HCT116 (cell line): ENCODE results near the gene SLC35G4. TPM values are rescaled to one million over a fixed set of nuclear protein-coding genes. Genes with fewer than 3 reads are reported as not detected.
"Not testable (repeated sequence)": the region's sequence is repeated elsewhere in the genome, so short reads cannot be mapped to it uniquely, and the experiment has no call there.

Source experiments
- ATAC-seq: fragments of 200-7000 bp; cut with Tn5 transposase; 2 replicates; pipeline ENCODE4 v1.9.1; 2020; ENCODE audit warnings: mild to moderate bottlenecking, moderate library complexity
- BruUV-seq: library from RNA; stranded (reverse); fragments of 400-500 nt; replicated peaks from 2 replicates; lab custom pipeline; 2021; lab: Mats Ljungman, UMichigan
- CTCF ChIA-PET: fragments of 300-600 bp; sonication (Branson Sonifier 250); formaldehyde crosslinking; loops from one replicate; lab custom pipeline; 2021; ENCODE audit warnings: antibody characterized with exemption; lab: Charles Lee
- POLR2A ChIA-PET: fragments of 300-600, 350-600 bp; sonication (Branson Sonifier 250); formaldehyde crosslinking; loops from one replicate; lab custom pipeline; 2021; ENCODE audit warnings: antibody characterized with exemption; lab: Charles Lee
- RAD21 ChIA-PET, 2 experiments: fragments of 300-600 bp; sonication (Branson Sonifier 250); formaldehyde crosslinking; loops; one replicate each; lab custom pipeline; 2023; ENCODE audit warnings: low total read pairs in 2 of 2; ENCODE audit not compliant: uncharacterized antibody in 2 of 2, unreplicated experiment in 2 of 2, low non-redundant PET in 1 of 2; lab: Charles Lee
- DNase-seq: peaks from one replicate; pipeline ENCODE4 v3.0.0-alpha.2; 2010; ENCODE audit warnings: low read depth, low spot score
- H2AFZ ChIP-seq: fragments of 200-600 bp; shearing (Covaris generic), sonication (generic); 2 replicates; pipeline ENCODE4 v1.6.1; 2017; ENCODE audit warnings: low read depth, mixed run types, mixed read lengths, antibody characterized with exemption, low read length; ENCODE audit not compliant: poor library complexity, severe bottlenecking
- H3K27ac ChIP-seq: 2 replicates; pipeline ENCODE4 v1.5.1; 2012; ENCODE audit warnings: low read depth, low read length
- H3K27me3 ChIP-seq: fragments of 200-600 bp; sonication (generic); 2 replicates; pipeline ENCODE4 v1.6.1; 2016; ENCODE audit warnings: mixed run types, low read length, mixed read lengths; ENCODE audit not compliant: insufficient read depth
- H3K36me3 ChIP-seq, 2 experiments: fragments of 200-500 bp in 1 of 2; fragments of 200-600 bp in 1 of 2; sonication (Bioruptor generic) in 1 of 2; sonication (generic) in 1 of 2; 2 replicates each; pipeline versions ENCODE4 v1.5.1 to v1.6.1; 2014 to 2016; ENCODE audit warnings: low read length in 2 of 2, inconsistent platforms in 1 of 2, mixed read lengths in 1 of 2, mixed run types in 1 of 2; ENCODE audit not compliant: insufficient read depth in 2 of 2, control insufficient read depth in 1 of 2
- H3K4me1 ChIP-seq, 2 experiments: fragments of 200-600 bp in 1 of 2; sonication (generic) in 1 of 2; 2 replicates each; pipeline versions ENCODE4 v1.5.1 to v1.6.1; 2012 to 2017; ENCODE audit warnings: low read length in 2 of 2, inconsistent platforms in 1 of 2, mild to moderate bottlenecking in 1 of 2, mixed read lengths in 1 of 2, mixed run types in 1 of 2, moderate library complexity in 1 of 2; ENCODE audit not compliant: insufficient read depth in 2 of 2, control insufficient read depth in 1 of 2
- H3K4me2 ChIP-seq: fragments of 200-600 bp; sonication (generic); 2 replicates; pipeline ENCODE4 v1.6.1; 2017; ENCODE audit warnings: mixed run types, low read length, mixed read lengths
- H3K4me3 ChIP-seq, 2 experiments: fragments of 200-600 bp in 1 of 2; sonication (generic) in 1 of 2; replicated peaks in 1 of 2; 2 replicates each; pipeline ENCODE4 v1.5.1; 2011 to 2016; ENCODE audit warnings: low read length in 2 of 2, control low read depth in 1 of 2, low read depth in 1 of 2, mild to moderate bottlenecking in 1 of 2, mixed read lengths in 1 of 2, mixed run types in 1 of 2
- H3K79me2 ChIP-seq: fragments of 200-600 bp; sonication (generic); 2 replicates; pipeline ENCODE4 v1.6.1; 2017; ENCODE audit warnings: mild to moderate bottlenecking, mixed run types, low read length, moderate library complexity, mixed read lengths; ENCODE audit not compliant: insufficient read depth
- H3K9ac ChIP-seq: fragments of 200-600 bp; sonication (generic); 2 replicates; pipeline ENCODE4 v1.6.1; 2016; ENCODE audit warnings: low read length, mixed read lengths
- H3K9me2 ChIP-seq: fragments of 200-600 bp; sonication (generic), shearing (Covaris generic); 2 replicates; pipeline ENCODE4 v1.6.1; 2017; ENCODE audit warnings: mixed run types, mild to moderate bottlenecking, moderate library complexity; ENCODE audit not compliant: insufficient read depth
- H3K9me3 ChIP-seq, 2 experiments: fragments of 200-500 bp in 1 of 2; fragments of 200-600 bp in 1 of 2; sonication (Bioruptor generic) in 1 of 2; sonication (generic) in 1 of 2; 2 replicates each; pipeline ENCODE4 v1.6.1; 2014 to 2017; ENCODE audit warnings: low read length in 2 of 2, mixed read lengths in 2 of 2, inconsistent platforms in 1 of 2, low read depth in 1 of 2, mild to moderate bottlenecking in 1 of 2, mixed run types in 1 of 2, moderate library complexity in 1 of 2; ENCODE audit not compliant: control insufficient read depth in 1 of 2, insufficient read depth in 1 of 2
- H4K20me1 ChIP-seq: fragments of 200-600 bp; sonication (generic), shearing (Covaris generic); 2 replicates; pipeline ENCODE4 v1.6.1; 2017; ENCODE audit warnings: mixed run types, mild to moderate bottlenecking, moderate library complexity; ENCODE audit not compliant: insufficient read depth
- ATF3 ChIP-seq: IDR thresholded peaks from 2 replicates; pipeline ENCODE4 v1.6.1; 2012
- CTCF ChIP-seq, 3 experiments: fragments of 200-600 bp in 1 of 3; sonication (generic) in 1 of 3; IDR thresholded peaks in 2 of 3; conservative IDR thresholded peaks in 1 of 3; 2 replicates each; pipeline ENCODE4 v1.5.1; 2012 to 2017; ENCODE audit warnings: low read depth in 2 of 3, low read length in 2 of 3, antibody characterized with exemption in 1 of 3, borderline replicate concordance in 1 of 3, control low read depth in 1 of 3, mild to moderate bottlenecking in 1 of 3, mixed read lengths in 1 of 3, mixed run types in 1 of 3, moderate library complexity in 1 of 3; ENCODE audit not compliant: insufficient read depth in 1 of 3
- EZH2 ChIP-seq: fragments of 200-600 bp; sonication (generic); IDR thresholded peaks from 2 replicates; pipeline ENCODE4 v1.6.1; 2017; ENCODE audit warnings: antibody characterized with exemption, mixed run types
- EZH2phosphoT487 ChIP-seq: fragments of 200-600 bp; IDR thresholded peaks from 2 replicates; pipeline ENCODE4 v1.6.1; 2018; ENCODE audit warnings: antibody characterized with exemption, borderline replicate concordance
- POLR2A ChIP-seq: IDR thresholded peaks from 2 replicates; pipeline ENCODE4 v1.7.0; 2011; ENCODE audit warnings: borderline replicate concordance; ENCODE audit not compliant: insufficient read depth, insufficient read length; ENCODE audit errors: extremely low read depth
- SIN3A ChIP-seq: IDR thresholded peaks from 2 replicates; pipeline ENCODE4 v1.6.1; 2012; ENCODE audit warnings: low read depth
- TCF7L2 ChIP-seq: IDR thresholded peaks from 2 replicates; pipeline ENCODE4 v1.7.0; 2011; ENCODE audit warnings: borderline replicate concordance, inconsistent platforms; ENCODE audit not compliant: insufficient read depth, insufficient read length; ENCODE audit errors: extremely low read depth
- intact Hi-C: fragments of 100-400 bp; cut with micrococcal nuclease; formaldehyde crosslinking; loops from 2 replicates; pipeline ENCODE4 v1.10.0; 2022
- total RNA-seq: library from RNA; stranded (reverse); gene quantifications from one replicate; pipeline ENCODE4 v1.2.1, GENCODE V29; 2021; ENCODE audit not compliant: unreplicated experiment
- TF ChIP-seq, protein P1 (sequence below): IDR thresholded peaks from 2 replicates; pipeline ENCODE4 v1.6.1; 2011; ENCODE audit warnings: mild to moderate bottlenecking, low read length, moderate library complexity; ENCODE audit not compliant: insufficient replicate concordance; ENCODE audit errors: extremely low read depth

Gene SLC35G4
- total RNA-seq, 1 experiment from 2014 or later = not detected

GRCh38 chr18:11647310-11647709 lies 37.9 kb downstream of the SLC35G4 start:
- H3K9me3 ChIP-seq, DNase-seq, H3K4me2 ChIP-seq, BruUV-seq, H3K9me2 ChIP-seq, H3K9ac ChIP-seq, intact Hi-C loops, CTCF ChIA-PET, ATAC-seq, H3K27me3 ChIP-seq, H3K4me3 ChIP-seq, POLR2A ChIA-PET, H3K79me2 ChIP-seq, H3K27ac ChIP-seq, H3K4me1 ChIP-seq, H4K20me1 ChIP-seq, H3K36me3 ChIP-seq, H2AFZ ChIP-seq, RAD21 ChIA-PET: not testable (repeated sequence)

- H3K9me2 ChIP-seq, H3K36me3 ChIP-seq, CTCF ChIA-PET, RAD21 ChIA-PET, H3K4me2 ChIP-seq, intact Hi-C loops, H3K27me3 ChIP-seq, ATAC-seq, H4K20me1 ChIP-seq, H3K9me3 ChIP-seq, H3K79me2 ChIP-seq, H3K27ac ChIP-seq, H3K4me3 ChIP-seq, H3K9ac ChIP-seq, H2AFZ ChIP-seq, H3K4me1 ChIP-seq, POLR2A ChIA-PET, BruUV-seq, DNase-seq: not testable (repeated sequence)
These were observed 38.4 kb downstream of the SLC35G4 start for GRCh38 chr18:11647804-11648203.

DNA sequence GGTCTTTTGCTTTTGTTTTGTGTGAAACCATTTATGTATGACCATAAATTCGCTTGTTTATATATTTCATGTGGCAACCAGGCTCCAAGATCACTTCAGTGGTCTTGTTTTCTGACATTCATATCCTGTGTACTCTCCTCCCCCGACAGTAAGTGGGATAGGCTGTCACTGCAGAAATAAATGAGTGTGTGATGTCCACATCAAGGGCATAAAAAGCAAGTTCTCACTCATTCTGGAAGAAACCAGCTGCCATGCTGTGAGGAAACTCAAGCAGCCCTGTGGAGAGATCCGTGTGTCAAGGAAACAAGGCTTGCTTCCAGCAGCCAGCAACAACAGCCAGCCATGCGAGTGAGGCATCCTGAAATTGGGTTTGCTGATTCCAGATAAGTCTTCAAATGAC lies 40.4 kb downstream of the SLC35G4 start:
- no peaks in the 10 kb centered on the region for H3K9me2 ChIP-seq
- RAD21 ChIA-PET = no interaction called here
- H3K27me3 ChIP-seq = no peaks in the 10 kb centered on the region
- no TSS peak for BruUV-seq
- no peak overlapping the region for H3K9ac ChIP-seq
- no peaks in the 10 kb centered on the region for H3K36me3 ChIP-seq
- POLR2A ChIA-PET = no interaction called here
- H3K9me3 ChIP-seq = no peaks in the 10 kb centered on the region; a peak in 1 of 4 replicates
- no peaks in the 10 kb centered on the region for H3K4me1 ChIP-seq
- no peaks in the 10 kb centered on the region for H3K79me2 ChIP-seq
- H3K27ac ChIP-seq = no peak overlapping the region
- CTCF ChIA-PET = no interaction called here
- intact Hi-C loops = loop anchor here (10.0 kb wide), 1 partner anchor 385 kb away; no protein-coding TSS in a partner anchor
- DNase-seq (no peak), ATAC-seq (no peak)
- no peak overlapping the region for H3K4me3 ChIP-seq
- H2AFZ ChIP-seq = no peak overlapping the region
- no peak overlapping the region for H3K4me2 ChIP-seq
- H4K20me1 ChIP-seq = no peaks in the 10 kb centered on the region
- TF ChIP-seq, protein P1, sequence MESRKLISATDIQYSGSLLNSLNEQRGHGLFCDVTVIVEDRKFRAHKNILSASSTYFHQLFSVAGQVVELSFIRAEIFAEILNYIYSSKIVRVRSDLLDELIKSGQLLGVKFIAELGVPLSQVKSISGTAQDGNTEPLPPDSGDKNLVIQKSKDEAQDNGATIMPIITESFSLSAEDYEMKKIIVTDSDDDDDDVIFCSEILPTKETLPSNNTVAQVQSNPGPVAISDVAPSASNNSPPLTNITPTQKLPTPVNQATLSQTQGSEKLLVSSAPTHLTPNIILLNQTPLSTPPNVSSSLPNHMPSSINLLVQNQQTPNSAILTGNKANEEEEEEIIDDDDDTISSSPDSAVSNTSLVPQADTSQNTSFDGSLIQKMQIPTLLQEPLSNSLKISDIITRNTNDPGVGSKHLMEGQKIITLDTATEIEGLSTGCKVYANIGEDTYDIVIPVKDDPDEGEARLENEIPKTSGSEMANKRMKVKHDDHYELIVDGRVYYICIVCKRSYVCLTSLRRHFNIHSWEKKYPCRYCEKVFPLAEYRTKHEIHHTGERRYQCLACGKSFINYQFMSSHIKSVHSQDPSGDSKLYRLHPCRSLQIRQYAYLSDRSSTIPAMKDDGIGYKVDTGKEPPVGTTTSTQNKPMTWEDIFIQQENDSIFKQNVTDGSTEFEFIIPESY = no peak
- TF ChIP-seq ATF3 = no peak
- TF ChIP-seq TCF7L2 = no peak
- TF ChIP-seq EZH2 = no peak
- no peak for TF ChIP-seq POLR2A
- no peak for TF ChIP-seq CTCF (IDR thresholded peaks at IDR 0.05 in 2 of 3, conservative IDR thresholded peaks at IDR 0.05 in 1 of 3; ENCODE audit: borderline replicate concordance in 1 of 3, insufficient read depth in 1 of 3, low read depth in 2 of 3, low read length in 2 of 3)
- TF ChIP-seq SIN3A = no peak
- no peak for TF ChIP-seq EZH2phosphoT487
